Effector CD4-positive, alpha-beta T cell (primary cell): ENCODE data around the gene STPG1.

Source experiments
- DNase-seq: peaks from one replicate; pipeline ENCODE4 v3.0.0-alpha.2; 2020

The STPG1 gene

GRCh38 chr1:24338447-24338846 is 75.1 kb downstream of the STPG1 start:
- DNase-seq, result no peak

GRCh38 chr1:24337455-24337854 is 76.1 kb downstream of the STPG1 start:
- DNase-seq, result no peak

- no peak for DNase-seq
These were observed 77.5 kb downstream of the STPG1 start for GRCh38 chr1:24336075-24336474.

GRCh38 chr1:24331961-24332673 is 81.5 kb downstream of the STPG1 start:
- DNase-seq, result no peak

- DNase-seq, result no peak
These were observed 83.6 kb downstream of the STPG1 start for GRCh38 chr1:24329797-24330543.

GRCh38 chr1:24329331-24329730 is 84.3 kb downstream of the STPG1 start:
- DNase-seq, result no peak

GRCh38 chr1:24327891-24328290 is 85.7 kb downstream of the STPG1 start:
- DNase-seq, result no peak

- no peak for DNase-seq
These were observed 86.1 kb downstream of the STPG1 start for GRCh38 chr1:24327486-24327885.

GRCh38 chr1:24325587-24326449 is 87.8 kb downstream of the STPG1 start:
- DNase-seq, result no peak

GRCh38 chr1:24324903-24325302 is 88.7 kb downstream of the STPG1 start:
- DNase-seq, result no peak

GRCh38 chr1:24323281-24323680 is 90.3 kb downstream of the STPG1 start:
- no peak for DNase-seq

- DNase-seq, result no peak
These were observed 91.0 kb downstream of the STPG1 start for GRCh38 chr1:24322470-24323177.

GRCh38 chr1:24321697-24322469 is 91.7 kb downstream of the STPG1 start:
- peak; percentile 40 for DNase-seq

- no peak for DNase-seq
These were observed 92.5 kb downstream of the STPG1 start for GRCh38 chr1:24321126-24321525.

- no peak for DNase-seq
These were observed 93.6 kb downstream of the STPG1 start for GRCh38 chr1:24319962-24320361.

- DNase-seq, result no peak
These were observed 94.2 kb downstream of the STPG1 start, which contains the start of gene GRHL3 for GRCh38 chr1:24319312-24319863. Gene GRHL3, plus strand, starts transcription at chr1:24319357. Its CDS starts 195 bp downstream, at chr1:24319552.

GRCh38 chr1:24318615-24319311 is 94.8 kb downstream of the STPG1 start:
- no peak for DNase-seq

GRCh38 chr1:24317956-24318614 is 95.5 kb downstream of the STPG1 start:
- no peak for DNase-seq

- no peak for DNase-seq
These were observed 96.5 kb downstream of the STPG1 start for GRCh38 chr1:24317081-24317480.

GRCh38 chr1:24316645-24317044 is 96.9 kb downstream of the STPG1 start:
- no peak for DNase-seq
